PC-9 (cell line): Measurements from ENCODE around the gene ARV1.

Experiments used
- EZH2 ChIP-seq: fragments of 200-600 bp; sonication (generic); IDR thresholded peaks from 2 replicates; pipeline ENCODE4 v1.8.0; 2017; ENCODE audit warnings: antibody characterized with exemption, low read depth
- TF ChIP-seq, protein P1 (sequence below): fragments of 200-600 bp; sonication (generic); conservative IDR thresholded peaks from 2 replicates; pipeline ENCODE4 v1.6.1; 2017; ENCODE audit warnings: mixed run types, antibody characterized with exemption, mild to moderate bottlenecking, moderate library complexity

DNA sequence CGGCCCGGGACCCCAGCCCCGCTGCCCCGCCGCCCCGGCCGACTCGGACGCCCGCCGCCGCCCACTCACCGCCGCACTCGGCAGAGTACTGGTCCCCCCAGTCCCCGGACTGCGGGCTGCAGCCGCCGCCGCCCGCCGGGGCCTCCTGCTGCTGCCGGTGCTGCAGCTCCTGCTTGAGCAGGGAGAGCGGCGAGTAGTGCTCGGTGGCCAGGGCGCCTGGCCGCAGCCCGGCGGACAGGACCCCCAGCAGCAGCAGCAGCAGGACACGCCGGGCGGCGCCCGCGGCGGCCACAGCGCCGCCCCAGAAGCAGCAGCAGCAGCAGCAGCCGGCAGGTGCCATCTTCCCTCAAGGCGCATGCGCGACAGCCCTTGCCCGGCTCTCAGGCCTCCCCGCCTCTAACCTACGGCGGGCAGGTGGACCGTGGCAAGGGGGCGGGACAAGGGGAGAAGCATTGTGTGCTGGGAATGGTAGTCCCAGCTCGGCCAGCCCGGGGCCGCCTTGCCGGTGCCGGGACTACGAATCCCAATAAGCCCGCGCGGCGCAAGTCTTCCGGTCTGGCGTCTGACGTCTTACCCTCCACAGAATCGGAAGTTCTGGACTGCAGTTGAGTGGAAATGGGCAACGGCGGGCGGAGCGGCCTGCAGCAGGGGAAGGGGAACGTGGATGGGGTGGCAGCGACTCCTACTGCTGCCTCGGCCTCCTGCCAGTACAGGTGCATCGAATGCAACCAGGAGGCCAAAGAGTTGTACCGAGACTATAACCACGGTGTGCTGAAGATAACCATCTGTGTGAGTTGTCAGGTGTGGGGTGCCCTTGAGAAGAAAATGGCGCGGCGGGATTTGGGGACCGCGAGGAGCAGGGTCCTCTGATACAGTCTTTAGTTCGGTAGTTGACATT lies at the start of gene ARV1, which contains the start of gene TTC13:
- TF ChIP-seq, protein P1, sequence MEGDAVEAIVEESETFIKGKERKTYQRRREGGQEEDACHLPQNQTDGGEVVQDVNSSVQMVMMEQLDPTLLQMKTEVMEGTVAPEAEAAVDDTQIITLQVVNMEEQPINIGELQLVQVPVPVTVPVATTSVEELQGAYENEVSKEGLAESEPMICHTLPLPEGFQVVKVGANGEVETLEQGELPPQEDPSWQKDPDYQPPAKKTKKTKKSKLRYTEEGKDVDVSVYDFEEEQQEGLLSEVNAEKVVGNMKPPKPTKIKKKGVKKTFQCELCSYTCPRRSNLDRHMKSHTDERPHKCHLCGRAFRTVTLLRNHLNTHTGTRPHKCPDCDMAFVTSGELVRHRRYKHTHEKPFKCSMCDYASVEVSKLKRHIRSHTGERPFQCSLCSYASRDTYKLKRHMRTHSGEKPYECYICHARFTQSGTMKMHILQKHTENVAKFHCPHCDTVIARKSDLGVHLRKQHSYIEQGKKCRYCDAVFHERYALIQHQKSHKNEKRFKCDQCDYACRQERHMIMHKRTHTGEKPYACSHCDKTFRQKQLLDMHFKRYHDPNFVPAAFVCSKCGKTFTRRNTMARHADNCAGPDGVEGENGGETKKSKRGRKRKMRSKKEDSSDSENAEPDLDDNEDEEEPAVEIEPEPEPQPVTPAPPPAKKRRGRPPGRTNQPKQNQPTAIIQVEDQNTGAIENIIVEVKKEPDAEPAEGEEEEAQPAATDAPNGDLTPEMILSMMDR = peak; percentile 50; the same call in 1 of the 2 replicates
- TF ChIP-seq EZH2 = no peak
